Activated CD8-positive, alpha-beta memory T cell treated with anti-CD3 and anti-CD28 coated beads, Interleukin-2, amount 50 U/mL, for 4 hours (primary cell): ENCODE data around the gene FLVCR2.
"Not testable (repeated sequence)": the region's sequence is repeated elsewhere in the genome, so short reads cannot be mapped to it uniquely, and the experiment has no call there.

Source experiments
- DNase-seq: peaks from one replicate; pipeline ENCODE4 v3.0.0-alpha.2; 2020

FLVCR2 gene

GRCh38 chr14:75673345-75674035 lies 95.1 kb downstream of the FLVCR2 start:
- DNase-seq, result no peak

- DNase-seq, result no peak
Observed at GRCh38 chr14:75675265-75675960, 97.0 kb downstream of the FLVCR2 start.

- no peak for DNase-seq
Observed at GRCh38 chr14:75685910-75686309, 107.5 kb downstream of the FLVCR2 start.

GRCh38 chr14:75689012-75689411 lies 110.6 kb downstream of the FLVCR2 start:
- DNase-seq, result no peak

GRCh38 chr14:75690010-75690409 lies 111.6 kb downstream of the FLVCR2 start:
- no peak for DNase-seq

GRCh38 chr14:75695025-75695424 lies 116.6 kb downstream of the FLVCR2 start:
- not testable (repeated sequence) for DNase-seq

- DNase-seq, result no peak
Observed at GRCh38 chr14:75697386-75697785, 119.0 kb downstream of the FLVCR2 start.
